OCI-LY7 (cell line): Measurements from ENCODE around the gene PODNL1. TPM values are rescaled to one million over a fixed set of nuclear protein-coding genes. Genes with fewer than 3 reads are reported as not detected.

Source experiments
- BruUV-seq: library from RNA; stranded (reverse); fragments of 400-500 nt; replicated peaks from 2 replicates; lab custom pipeline; 2021; lab: Mats Ljungman, UMichigan
- CTCF ChIA-PET: fragments of 300-600 bp; sonication (Branson Sonifier 250); formaldehyde crosslinking; loops from one replicate; lab custom pipeline; 2022; ENCODE audit warnings: antibody characterized with exemption; ENCODE audit not compliant: unreplicated experiment; lab: Charles Lee
- POLR2A ChIA-PET: fragments of 300-600 bp; sonication (Branson Sonifier 250); formaldehyde crosslinking; loops from one replicate; lab custom pipeline; 2022; ENCODE audit warnings: antibody characterized with exemption; lab: Charles Lee
- DNase-seq: peaks from one replicate; pipeline ENCODE4 v3.0.0-alpha.2; 2015; ENCODE audit warnings: low spot score
- H2AFZ ChIP-seq: fragments of 200-600 bp; sonication (generic), shearing (Covaris generic); 2 replicates; pipeline ENCODE4 v1.6.1; 2014; ENCODE audit warnings: mild to moderate bottlenecking, antibody characterized with exemption, low read length, moderate library complexity
- H3K27ac ChIP-seq: fragments of 200-600 bp; sonication (generic); 2 replicates; pipeline ENCODE4 v1.5.1; 2014; ENCODE audit warnings: mixed run types, low read depth, mild to moderate bottlenecking, moderate library complexity, low read length, inconsistent platforms; ENCODE audit not compliant: poor library complexity, severe bottlenecking
- H3K36me3 ChIP-seq: fragments of 200-600 bp; sonication (generic); 2 replicates; pipeline ENCODE4 v1.6.1; 2014; ENCODE audit warnings: mild to moderate bottlenecking, antibody characterized with exemption, low read length, moderate library complexity, mixed read lengths; ENCODE audit not compliant: insufficient read depth
- H3K4me1 ChIP-seq: fragments of 200-600 bp; sonication (generic); 2 replicates; pipeline ENCODE4 v1.5.1; 2014; ENCODE audit warnings: mild to moderate bottlenecking, low read length; ENCODE audit not compliant: insufficient read depth, poor library complexity, severe bottlenecking
- H3K4me2 ChIP-seq: fragments of 200-600 bp; sonication (generic); 2 replicates; pipeline ENCODE4 v1.6.1; 2014; ENCODE audit warnings: mild to moderate bottlenecking, low read length
- H3K4me3 ChIP-seq: fragments of 200-600 bp; sonication (generic); 2 replicates; pipeline ENCODE4 v1.5.1; 2014; ENCODE audit warnings: mild to moderate bottlenecking, low read depth, low read length; ENCODE audit not compliant: poor library complexity, severe bottlenecking
- H3K79me2 ChIP-seq: fragments of 200-600 bp; sonication (generic); 2 replicates; pipeline ENCODE4 v1.6.1; 2016; ENCODE audit warnings: low read depth, mild to moderate bottlenecking, low read length, moderate library complexity, mixed read lengths; ENCODE audit not compliant: insufficient read depth
- H3K9me2 ChIP-seq: fragments of 200-600 bp; sonication (generic); 2 replicates; pipeline ENCODE4 v1.6.1; 2016; ENCODE audit warnings: mild to moderate bottlenecking, low read length, mixed read lengths; ENCODE audit not compliant: insufficient read depth
- H3K9me3 ChIP-seq: fragments of 200-600 bp; sonication (generic); 2 replicates; pipeline ENCODE4 v1.6.1; 2014; ENCODE audit warnings: mild to moderate bottlenecking, mixed run types, low read length, mixed read lengths
- H4K20me1 ChIP-seq: fragments of 200-600 bp; sonication (generic); 2 replicates; pipeline ENCODE4 v1.6.1; 2014; ENCODE audit warnings: mild to moderate bottlenecking, antibody characterized with exemption, low read length, moderate library complexity, mixed read lengths; ENCODE audit not compliant: insufficient read depth
- CTCF ChIP-seq: fragments of 200-600 bp; sonication (generic); conservative IDR thresholded peaks from 2 replicates; pipeline ENCODE4 v1.5.1; 2014; ENCODE audit warnings: mild to moderate bottlenecking, antibody characterized with exemption, low read length, moderate library complexity, mixed read lengths
- EZH2phosphoT487 ChIP-seq: fragments of 200-600 bp; sonication (generic); IDR thresholded peaks from 2 replicates; pipeline ENCODE4 v1.6.1; 2018; ENCODE audit warnings: low read depth, borderline replicate concordance, mild to moderate bottlenecking, mixed run types, antibody characterized with exemption, low read length, moderate library complexity, mixed read lengths
- intact Hi-C: fragments of 100-400 bp; cut with micrococcal nuclease; formaldehyde crosslinking; loops from one replicate; pipeline ENCODE4 v1.10.0; 2022; ENCODE audit not compliant: unreplicated experiment
- total RNA-seq, 2 experiments: library from RNA; depleted of rRNA in 1 of 2; stranded (reverse); fragments of >200 nt in 1 of 2; shearing (Covaris generic) in 1 of 2; gene quantifications; 2 replicates each; pipeline ENCODE4 v1.2.3, GENCODE V29; 2014 to 2022

Gene PODNL1
- total RNA-seq, 2 experiments from 2014 or later = 0.16 TPM; not detected in 1

DNA sequence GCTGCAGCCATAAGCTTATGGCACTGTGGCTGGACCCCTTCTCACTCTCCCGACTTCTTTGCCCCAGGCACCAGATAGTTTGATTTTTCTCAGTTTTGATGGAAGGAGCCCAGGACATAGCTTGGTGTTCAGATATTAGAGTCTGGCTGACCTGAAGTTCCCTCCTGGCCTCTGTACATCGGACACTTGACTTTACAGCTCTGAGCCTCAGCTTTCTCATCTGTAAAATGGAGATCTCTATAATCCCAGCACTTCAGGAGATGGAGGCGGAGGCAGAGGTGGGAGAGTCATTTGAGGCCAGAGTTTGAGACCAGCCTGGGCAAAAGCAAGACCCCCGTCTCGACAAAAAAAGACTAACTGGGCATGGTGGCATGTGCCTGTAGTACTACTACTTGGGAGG, 31.3 kb downstream of the PODNL1 start:
- POLR2A ChIA-PET = interaction anchor here (0.7 to 1.1 kb wide), 4 partner anchors 9 to 125 kb away, joined by 3 to 5 read pairs (median 4); partner anchors contain the start of gene IL27RA
- H2AFZ ChIP-seq = peak overlapping the region; percentile 90; the same call in 1 of the 2 replicates

GRCh38 chr19:13906521-13906904, 31.7 kb downstream of the PODNL1 start:
- no TSS peak for BruUV-seq

More for the DNA sequence above, 31.3 kb downstream of the PODNL1 start:
- no peak for TF ChIP-seq CTCF
- TF ChIP-seq EZH2phosphoT487 = no peak
- intact Hi-C loops = no loop called here
- no peak for DNase-seq
- Histone ChIP-seq H3K9me3 (peaks cover 5% of the 10 kb centered on the region; the same call in 1 of the 2 replicates), H3K27ac (no peak overlapping the region), H4K20me1 (no peaks in the 10 kb centered on the region), H3K36me3 (peaks cover 15% of the 10 kb centered on the region), H3K4me3 (peak overlapping the region; percentile 86), H3K9me2 (no peaks in the 10 kb centered on the region), H3K4me1 (peaks cover 11% of the 10 kb centered on the region), H3K4me2 (peak overlapping the region; percentile 90), H3K79me2 (peaks cover 5% of the 10 kb centered on the region; the same call in 1 of the 2 replicates)
- CTCF ChIA-PET = interaction anchor here (0.6 kb wide), 1 partner anchor 1526 kb away, joined by 3 read pairs; no protein-coding TSS in a partner anchor
- BruUV-seq = TSS peak; percentile 78

More at GRCh38 chr19:13906521-13906904, 31.7 kb downstream of the PODNL1 start:
- H3K4me3 ChIP-seq = peak overlapping the region; percentile 86
- peak overlapping the region; percentile 90 for H3K4me2 ChIP-seq
- peak overlapping the region; percentile 90 for H2AFZ ChIP-seq
- no peaks in the 10 kb centered on the region for H4K20me1 ChIP-seq
- no peaks in the 10 kb centered on the region for H3K9me2 ChIP-seq
- TF ChIP-seq CTCF (no peak), EZH2phosphoT487 (no peak)
- ChIA-PET CTCF (interaction anchor here (0.6 kb wide), 1 partner anchor 1526 kb away, joined by 3 read pairs; no protein-coding TSS in a partner anchor), POLR2A (interaction anchor here (0.6 to 1.0 kb wide), 4 partner anchors 9 to 172 kb away, joined by 3 to 6 read pairs (median 4); partner anchors contain the start of gene IL27RA)
- peak; percentile 41 for DNase-seq
- H3K9me3 ChIP-seq = peaks cover 5% of the 10 kb centered on the region; the same call in 1 of the 2 replicates
- H3K27ac ChIP-seq = no peak overlapping the region
- intact Hi-C loops = no loop called here
- H3K36me3 ChIP-seq = peaks cover 15% of the 10 kb centered on the region
- peaks cover 11% of the 10 kb centered on the region for H3K4me1 ChIP-seq
- peaks cover 5% of the 10 kb centered on the region; the same call in 1 of the 2 replicates for H3K79me2 ChIP-seq
